Myocyte (in vitro differentiated cells): ENCODE data around the gene COG3. TPM values are rescaled to one million over a fixed set of nuclear protein-coding genes. Genes with fewer than 3 reads are reported as not detected.

ENCODE experiments used
- DNase-seq: peaks from one replicate; pipeline ENCODE4 v3.0.0-alpha.2; 2012; ENCODE audit warnings: low read depth
- total RNA-seq: library from RNA; depleted of rRNA; stranded (reverse); fragments of >200 nt; gene quantifications from 2 replicates; pipeline ENCODE4 v1.2.3, GENCODE V29; 2014

COG3 gene
- total RNA-seq, 1 donor from 2014 or later: 23.6 TPM

GRCh38 chr13:45445053-45445452 is 19.7 kb upstream of the COG3 start:
- no peak for DNase-seq

GRCh38 chr13:45446181-45446580 is 18.6 kb upstream of the COG3 start:
- DNase-seq: no peak

- DNase-seq: no peak
These were observed 17.6 kb upstream of the COG3 start for GRCh38 chr13:45447050-45447661.

- DNase-seq: no peak
These were observed 15.7 kb upstream of the COG3 start for GRCh38 chr13:45448965-45449559.

- no peak for DNase-seq
These were observed 13.5 kb upstream of the COG3 start for GRCh38 chr13:45451282-45451681.

GRCh38 chr13:45454204-45454603 is 10.5 kb upstream of the COG3 start:
- DNase-seq: no peak

GRCh38 chr13:45456196-45456972 is 8.4 kb upstream of the COG3 start:
- DNase-seq: peak; percentile 15

- no peak for DNase-seq
These were observed 525 bp upstream of the COG3 start for GRCh38 chr13:45464141-45464686.

GRCh38 chr13:45466359-45466758 is 1.6 kb downstream of the COG3 start:
- DNase-seq: no peak

- no peak for DNase-seq
These were observed 3.9 kb downstream of the COG3 start for GRCh38 chr13:45468635-45469034.

GRCh38 chr13:45472171-45472705 is 7.5 kb downstream of the COG3 start:
- peak; percentile 43 for DNase-seq

- DNase-seq: no peak
These were observed 8.9 kb downstream of the COG3 start for GRCh38 chr13:45473627-45474026.

- DNase-seq: no peak
These were observed 10.1 kb downstream of the COG3 start for GRCh38 chr13:45474584-45475454.

GRCh38 chr13:45479661-45480060 is 14.9 kb downstream of the COG3 start:
- DNase-seq: no peak

- no peak for DNase-seq
These were observed 16.9 kb downstream of the COG3 start for GRCh38 chr13:45481688-45482087.

GRCh38 chr13:45482571-45483173 is 17.9 kb downstream of the COG3 start:
- peak; percentile 45 for DNase-seq

GRCh38 chr13:45487604-45488003 is 22.9 kb downstream of the COG3 start:
- DNase-seq: no peak

GRCh38 chr13:45490068-45490467 is 25.3 kb downstream of the COG3 start:
- no peak for DNase-seq

GRCh38 chr13:45492538-45492937 is 27.8 kb downstream of the COG3 start:
- no peak for DNase-seq

GRCh38 chr13:45496942-45497341 is 32.2 kb downstream of the COG3 start:
- DNase-seq: no peak
